GM23248 (cell line): ENCODE measurements around the gene GNG14. TPM values are rescaled to one million over a fixed set of nuclear protein-coding genes. Genes with fewer than 3 reads are reported as not detected.
A peak's percentile ranks its signal among the peaks of the same experiment; 100 is the strongest.

ENCODE experiments used
- DNase-seq: peaks from one replicate; pipeline ENCODE4 v3.0.0-alpha.2; 2015
- H2AFZ ChIP-seq: fragments of 200-600 bp; sonication (generic); 2 replicates; pipeline ENCODE4 v1.6.1; 2016; ENCODE audit warnings: antibody characterized with exemption
- H3F3A ChIP-seq: fragments of 200-600 bp; sonication (generic); 2 replicates; pipeline ENCODE4 v1.6.1; 2016; ENCODE audit warnings: mild to moderate bottlenecking, antibody characterized with exemption, mixed run types; ENCODE audit not compliant: insufficient read depth
- H3K27ac ChIP-seq: fragments of 200-600 bp; sonication (generic); 2 replicates; pipeline ENCODE4 v1.5.1; 2016; ENCODE audit warnings: mild to moderate bottlenecking
- H3K27me3 ChIP-seq: fragments of 200-600 bp; sonication (generic); replicated peaks from 2 replicates; pipeline ENCODE4 v1.6.1; 2016; ENCODE audit warnings: mild to moderate bottlenecking; ENCODE audit not compliant: insufficient read depth
- H3K36me3 ChIP-seq: fragments of 200-600 bp; sonication (generic); 2 replicates; pipeline ENCODE4 v1.6.1; 2016; ENCODE audit warnings: low read depth, mild to moderate bottlenecking
- H3K4me1 ChIP-seq: fragments of 200-600 bp; sonication (generic); 2 replicates; pipeline ENCODE4 v1.6.1; 2016; ENCODE audit warnings: mild to moderate bottlenecking; ENCODE audit not compliant: insufficient read depth
- H3K4me2 ChIP-seq: fragments of 200-600 bp; sonication (generic); one replicate; pipeline ENCODE4 v1.6.1; 2016; ENCODE audit warnings: mild to moderate bottlenecking; ENCODE audit not compliant: unreplicated experiment
- H3K4me3 ChIP-seq: fragments of 200-600 bp; sonication (generic); 2 replicates; pipeline ENCODE4 v1.5.1; 2016; ENCODE audit warnings: mild to moderate bottlenecking
- H3K79me2 ChIP-seq: fragments of 200-600 bp; sonication (generic); 2 replicates; pipeline ENCODE4 v1.6.1; 2016; ENCODE audit warnings: mild to moderate bottlenecking; ENCODE audit not compliant: insufficient read depth
- H3K9ac ChIP-seq: fragments of 200-600 bp; sonication (generic); 2 replicates; pipeline ENCODE4 v1.6.1; 2016; ENCODE audit warnings: mild to moderate bottlenecking
- H3K9me2 ChIP-seq: fragments of 200-600 bp; sonication (generic); 2 replicates; pipeline ENCODE4 v1.6.1; 2016; ENCODE audit warnings: mixed run types, mild to moderate bottlenecking, moderate library complexity; ENCODE audit not compliant: insufficient read depth
- H3K9me3 ChIP-seq: fragments of 200-600 bp; sonication (generic); one replicate; pipeline ENCODE4 v1.6.1; 2017; ENCODE audit warnings: low read depth
- H4K20me1 ChIP-seq: fragments of 200-600 bp; sonication (generic); 2 replicates; pipeline ENCODE4 v1.6.0; 2016; ENCODE audit not compliant: insufficient read depth
- EZH2 ChIP-seq: fragments of 200-600 bp; sonication (generic); IDR thresholded peaks from 2 replicates; pipeline ENCODE4 v1.6.1; 2018; ENCODE audit warnings: antibody characterized with exemption, mild to moderate bottlenecking; ENCODE audit not compliant: insufficient read depth, poor library complexity, severe bottlenecking
- EZH2phosphoT487 ChIP-seq: fragments of 200-600 bp; sonication (generic); IDR thresholded peaks from 2 replicates; pipeline ENCODE4 v1.6.1; 2018; ENCODE audit warnings: antibody characterized with exemption, moderate library complexity, mild to moderate bottlenecking, low read depth; ENCODE audit not compliant: insufficient read depth
- WGBS, 2 experiments: methylation state at CpG; one replicate each; pipeline ENCODE4 v1.1.6; 2015 to 2017; ENCODE audit warnings: low lambda C conversion rate in 2 of 2, low coverage in 1 of 2; ENCODE audit errors: missing lambda C conversion rate in 2 of 2; 5-methylcytosine and 5-hydroxymethylcytosine counted together
- in situ Hi-C: fragments of 300-500 bp; cut with MboI; formaldehyde crosslinking; loops from 2 replicates; pipeline ENCODE4 v1.15.0; 2020
- polyA plus RNA-seq: library from polyadenylated mRNA; unstranded; fragments of >200 nt; fragmentation: Nextera tagmentation; extraction: Ambion mirVana; gene quantifications from 2 replicates; pipeline ENCODE4 v1.2.1, GENCODE V29; 2016
- total RNA-seq: library from RNA; depleted of rRNA; stranded (reverse); fragments of >200 nt; shearing (Covaris generic); gene quantifications from 2 replicates; pipeline ENCODE4 v1.2.3, GENCODE V29; 2014

The GNG14 gene
- total and polyA plus RNA-seq, 2 experiments from 2014 or later = not detected

GRCh38 chr19:12668346-12668745, 19.5 kb upstream of the GNG14 start:
- peak overlapping the region; percentile 82 for H3K4me3 ChIP-seq
- H3K9me3 ChIP-seq = no peaks in the 10 kb centered on the region
- no peak for DNase-seq
- no peaks in the 10 kb centered on the region for H3K27me3 ChIP-seq
- H3K36me3 ChIP-seq = no peaks in the 10 kb centered on the region
- peak overlapping the region; percentile 96 for H3K9ac ChIP-seq
- H3F3A ChIP-seq = peaks cover 6% of the 10 kb centered on the region; the same call in 1 of the 2 replicates
- no peaks in the 10 kb centered on the region for H3K9me2 ChIP-seq
- H3K27ac ChIP-seq = peak overlapping the region; percentile 93
- peaks cover 26% of the 10 kb centered on the region for H3K4me1 ChIP-seq
- TF ChIP-seq EZH2 = no peak
- no peak for TF ChIP-seq EZH2phosphoT487
- no peaks in the 10 kb centered on the region for H4K20me1 ChIP-seq
- H2AFZ ChIP-seq = peak overlapping the region; percentile 96
- in situ Hi-C loops = no loop called here
- WGBS, 2 experiments = 48 to 52% methylated on average over 8 of the region's 8 CpGs
- H3K4me2 ChIP-seq = peak overlapping the region; percentile 96
- H3K79me2 ChIP-seq = peaks cover 64% of the 10 kb centered on the region

- H4K20me1 ChIP-seq = no peaks in the 10 kb centered on the region
- no peaks in the 10 kb centered on the region for H3K27me3 ChIP-seq
- peak overlapping the region; percentile 82 for H3K4me3 ChIP-seq
- H3K9me3 ChIP-seq = no peaks in the 10 kb centered on the region
- DNase-seq = peak; percentile 90
- TF ChIP-seq EZH2phosphoT487 (no peak), EZH2 (no peak)
- peaks cover 26% of the 10 kb centered on the region for H3K4me1 ChIP-seq
- in situ Hi-C loops = no loop called here
- peaks cover 6% of the 10 kb centered on the region; the same call in 1 of the 2 replicates for H3F3A ChIP-seq
- 1% methylated on average over 23 to 24 of the region's 24 CpGs for WGBS, 2 experiments
- peaks cover 66% of the 10 kb centered on the region for H3K79me2 ChIP-seq
- no peaks in the 10 kb centered on the region for H3K9me2 ChIP-seq
- peak overlapping the region; percentile 93 for H3K27ac ChIP-seq
- peak overlapping the region; percentile 96 for H3K9ac ChIP-seq
- H3K36me3 ChIP-seq = peaks cover 5% of the 10 kb centered on the region; the same call in 1 of the 2 replicates
- H2AFZ ChIP-seq = peak overlapping the region; percentile 96
- peak overlapping the region; percentile 96 for H3K4me2 ChIP-seq
Observed at GRCh38 chr19:12668932-12669269, 18.9 kb upstream of the GNG14 start.

DNA sequence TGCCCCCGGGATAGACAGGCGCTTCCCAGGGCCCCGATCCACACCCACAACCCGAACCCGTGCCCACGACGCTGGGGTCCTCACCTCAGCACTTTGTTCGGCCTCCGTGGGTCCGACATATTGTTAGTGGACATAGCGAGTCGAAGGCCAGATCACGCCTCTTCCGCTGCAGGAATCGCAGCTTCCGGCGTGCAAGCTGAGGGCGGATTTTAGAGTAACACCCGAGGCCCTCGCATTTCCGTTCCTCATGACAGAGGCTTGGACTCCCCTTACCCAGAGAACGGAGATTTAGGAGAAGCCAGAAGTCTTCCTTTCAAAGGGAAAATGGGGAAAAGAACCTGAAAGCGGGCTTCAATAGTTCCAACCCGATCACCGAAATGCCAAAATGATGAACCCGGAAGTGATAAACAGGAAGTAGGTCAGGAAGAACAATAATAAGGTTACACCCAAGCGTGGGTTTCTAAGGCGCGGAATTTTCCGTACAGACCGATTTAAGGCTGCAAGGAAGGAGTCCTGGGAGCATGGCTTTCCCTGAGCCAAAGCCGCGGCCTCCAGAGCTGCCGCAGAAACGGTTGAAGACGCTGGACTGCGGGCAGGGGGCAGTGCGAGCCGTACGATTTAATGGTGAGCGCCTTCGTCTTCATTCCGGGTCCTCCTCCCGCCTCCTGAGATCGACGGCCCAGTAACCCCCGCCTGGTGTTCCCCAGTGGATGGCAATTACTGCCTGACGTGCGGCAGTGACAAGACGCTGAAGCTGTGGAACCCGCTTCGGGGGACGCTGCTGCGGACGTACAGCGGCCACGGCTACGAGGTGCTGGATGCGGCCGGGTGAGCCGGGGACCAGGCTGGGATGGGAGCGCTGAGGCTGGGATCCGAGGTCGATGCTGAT, 18.3 kb upstream of the GNG14 start:
- Histone ChIP-seq H3K36me3 (peaks cover 5% of the 10 kb centered on the region; the same call in 1 of the 2 replicates), H3K79me2 (peaks cover 71% of the 10 kb centered on the region), H3K9me2 (no peaks in the 10 kb centered on the region), H3K9ac (peak overlapping the region; percentile 96), H3K4me1 (peaks cover 26% of the 10 kb centered on the region), H3K9me3 (no peaks in the 10 kb centered on the region), H4K20me1 (no peaks in the 10 kb centered on the region), H2AFZ (peak overlapping the region; percentile 96), H3K27me3 (no peaks in the 10 kb centered on the region), H3K4me2 (peak overlapping the region; percentile 96), H3K27ac (peak overlapping the region; percentile 93), H3K4me3 (peak overlapping the region; percentile 82), H3F3A (peaks cover 6% of the 10 kb centered on the region; the same call in 1 of the 2 replicates)
- in situ Hi-C loops = loop anchor here (10.0 kb wide), 1 partner anchor 105 kb away; no protein-coding TSS in a partner anchor
- peak; percentile 93 for DNase-seq
- TF ChIP-seq EZH2 (no peak), EZH2phosphoT487 (no peak)
- 0 to 1% methylated on average over 52 to 64 of the region's 64 CpGs for WGBS, 2 experiments

- H3K27ac ChIP-seq = peak overlapping the region; percentile 93
- H3K79me2 ChIP-seq = peaks cover 69% of the 10 kb centered on the region
- H4K20me1 ChIP-seq = no peaks in the 10 kb centered on the region
- peak overlapping the region; percentile 82 for H3K4me3 ChIP-seq
- peak overlapping the region; percentile 96 for H3K9ac ChIP-seq
- no peaks in the 10 kb centered on the region for H3K27me3 ChIP-seq
- 35 to 41% methylated on average over 21 to 26 of the region's 26 CpGs for WGBS, 2 experiments
- H3K4me2 ChIP-seq = peak overlapping the region; percentile 96
- peak overlapping the region; percentile 96; the same call in 1 of the 2 replicates for H2AFZ ChIP-seq
- no peaks in the 10 kb centered on the region for H3K9me3 ChIP-seq
- TF ChIP-seq EZH2 = no peak
- no peak for TF ChIP-seq EZH2phosphoT487
- in situ Hi-C loops = loop anchor here (10.0 kb wide), 1 partner anchor 106 kb away; no protein-coding TSS in a partner anchor
- H3F3A ChIP-seq = peaks cover 6% of the 10 kb centered on the region; the same call in 1 of the 2 replicates
- peaks cover 26% of the 10 kb centered on the region for H3K4me1 ChIP-seq
- DNase-seq = no peak
- no peaks in the 10 kb centered on the region for H3K9me2 ChIP-seq
- peaks cover 5% of the 10 kb centered on the region; the same call in 1 of the 2 replicates for H3K36me3 ChIP-seq
Observed at GRCh38 chr19:12670159-12670928, 17.5 kb upstream of the GNG14 start.
